ENCODE data around the gene SLC9A9.

- TF ChIP-seq EP300 (IDR thresholded peaks at IDR 0.05; ENCODE audit: borderline replicate concordance in 1 of 2, low read depth in 2 of 2, low read length in 2 of 2) (no peak), CTCF (IDR thresholded peaks at IDR 0.05; ENCODE audit: control extremely low read depth in 1 of 3, insufficient read depth in 1 of 3, low read depth in 1 of 3, low read length in 3 of 3) (no peak), POLR2A (IDR thresholded peaks at IDR 0.05; ENCODE audit: control extremely low read depth in 1 of 2, low read depth in 2 of 2, low read length in 2 of 2) (no peak), CHD1 (IDR thresholded peaks at IDR 0.05; ENCODE audit: low read depth, low read length) (no peak), MAFK (IDR thresholded peaks at IDR 0.05; ENCODE audit: low read depth, low read length) (no peak), CHD2 (IDR thresholded peaks at IDR 0.05; ENCODE audit: low read length) (no peak), SIN3A (conservative IDR thresholded peaks at IDR 0.05 in 1 of 2, IDR thresholded peaks at IDR 0.05 in 1 of 2; ENCODE audit: low read depth in 1 of 2, low read length in 2 of 2) (no peak), ATF2 (IDR thresholded peaks at IDR 0.05; ENCODE audit: low read length) (no peak), JUN (IDR thresholded peaks at IDR 0.05; ENCODE audit: low read depth, low read length) (no peak), CEBPB (IDR thresholded peaks at IDR 0.05; ENCODE audit: low read depth, low read length) (no peak), TAF1 (IDR thresholded peaks at IDR 0.05; ENCODE audit: low read depth, low read length) (no peak), HDAC2 (IDR thresholded peaks at IDR 0.05; ENCODE audit: borderline replicate concordance in 1 of 2, low read depth in 2 of 2, low read length in 2 of 2) (no peak)
Observed at GRCh38 chr3:143581972-143582722, 266.1 kb downstream of the SLC9A9 start.
